Measurements from ENCODE around the gene WHRN.

WHRN gene

GRCh38 chr9:114499941-114500696 lies 5.2 kb downstream of the WHRN start:
- Histone ChIP-seq H3K9me2 (replicated peaks; ENCODE audit: insufficient read depth, low read length) (no peaks in the 10 kb centered on the region), H3K9me3 (ENCODE audit: insufficient read depth, low read length) (no peaks in the 10 kb centered on the region), H3K36me3 (ENCODE audit: low read length) (no peaks in the 10 kb centered on the region), H3K9ac (ENCODE audit: low read length) (no peak overlapping the region), H2AFZ (ENCODE audit: low read depth, low read length, severe bottlenecking) (no peak overlapping the region), H3K27me3 (ENCODE audit: low read length) (no peaks in the 10 kb centered on the region), H3K4me3 (ENCODE audit: insufficient read depth, low read length, poor library complexity, severe bottlenecking) (no peak overlapping the region), H3F3A (ENCODE audit: insufficient read depth) (no peaks in the 10 kb centered on the region), H3K27ac (ENCODE audit: low read depth, low read length) (no peak overlapping the region), H4K20me1 (ENCODE audit: low read depth, low read length) (no peaks in the 10 kb centered on the region), H3K79me2 (ENCODE audit: insufficient read depth, low read length) (no peaks in the 10 kb centered on the region), H3K4me2 (ENCODE audit: low read depth, low read length, poor library complexity, severe bottlenecking) (no peak overlapping the region)
- no peak for TF ChIP-seq EZH2phosphoT487 (conservative IDR thresholded peaks at IDR 0.05; ENCODE audit: low read length)
- TF ChIP-seq CTCF (IDR thresholded peaks at IDR 0.05; ENCODE audit: insufficient read depth, low read length, poor library complexity, severe bottlenecking), result no peak

DNA sequence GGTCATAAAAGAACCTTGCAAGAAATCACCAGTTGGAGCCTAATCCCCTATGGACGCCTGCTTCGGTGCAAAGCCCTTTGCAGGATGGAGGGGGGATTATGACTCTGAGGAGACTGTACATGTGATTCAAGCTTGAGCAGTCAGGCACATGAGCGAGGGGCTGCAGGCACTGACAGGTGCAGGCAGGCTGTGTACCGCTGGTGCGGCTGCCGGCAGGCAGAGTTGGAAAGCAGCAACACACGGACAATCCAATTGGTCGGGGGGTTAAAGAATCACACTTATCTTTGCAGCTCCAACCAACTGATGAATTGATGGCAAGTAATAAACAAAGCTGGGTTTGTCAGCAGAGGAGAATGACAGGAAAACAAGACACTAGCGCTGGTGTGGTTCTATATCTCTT lies 5.7 kb downstream of the WHRN start:
- H3K4me2 ChIP-seq (ENCODE audit: low read depth, low read length, poor library complexity, severe bottlenecking), result no peak overlapping the region
- no peaks in the 10 kb centered on the region for H3K9me3 ChIP-seq (ENCODE audit: insufficient read depth, low read length)
- no peaks in the 10 kb centered on the region for H4K20me1 ChIP-seq (ENCODE audit: low read depth, low read length)
- H3K9ac ChIP-seq (ENCODE audit: low read length), result no peak overlapping the region
- TF ChIP-seq EZH2phosphoT487 (conservative IDR thresholded peaks at IDR 0.05; ENCODE audit: low read length) (no peak), CTCF (IDR thresholded peaks at IDR 0.05; ENCODE audit: insufficient read depth, low read length, poor library complexity, severe bottlenecking) (no peak)
- H3K79me2 ChIP-seq (ENCODE audit: insufficient read depth, low read length), result no peaks in the 10 kb centered on the region
- H2AFZ ChIP-seq (ENCODE audit: low read depth, low read length, severe bottlenecking), result no peak overlapping the region
- H3K4me3 ChIP-seq (ENCODE audit: insufficient read depth, low read length, poor library complexity, severe bottlenecking), result no peak overlapping the region
- no peaks in the 10 kb centered on the region for H3K27me3 ChIP-seq (ENCODE audit: low read length)
- no peaks in the 10 kb centered on the region for H3K36me3 ChIP-seq (ENCODE audit: low read length)
- no peaks in the 10 kb centered on the region for H3K9me2 ChIP-seq (replicated peaks; ENCODE audit: insufficient read depth, low read length)
- no peak overlapping the region for H3K27ac ChIP-seq (ENCODE audit: low read depth, low read length)
- H3F3A ChIP-seq (ENCODE audit: insufficient read depth), result no peaks in the 10 kb centered on the region

- no peak for TF ChIP-seq CTCF (IDR thresholded peaks at IDR 0.05; ENCODE audit: insufficient read depth, low read length, poor library complexity, severe bottlenecking)
- Histone ChIP-seq H3K9me3 (ENCODE audit: insufficient read depth, low read length) (no peaks in the 10 kb centered on the region), H3K4me3 (ENCODE audit: insufficient read depth, low read length, poor library complexity, severe bottlenecking) (no peak overlapping the region), H3K79me2 (ENCODE audit: insufficient read depth, low read length) (no peaks in the 10 kb centered on the region), H3K9me2 (replicated peaks; ENCODE audit: insufficient read depth, low read length) (no peaks in the 10 kb centered on the region), H2AFZ (ENCODE audit: low read depth, low read length, severe bottlenecking) (no peak overlapping the region), H3K36me3 (ENCODE audit: low read length) (no peaks in the 10 kb centered on the region), H3F3A (ENCODE audit: insufficient read depth) (no peaks in the 10 kb centered on the region), H3K9ac (ENCODE audit: low read length) (no peak overlapping the region), H4K20me1 (ENCODE audit: low read depth, low read length) (no peaks in the 10 kb centered on the region), H3K4me2 (ENCODE audit: low read depth, low read length, poor library complexity, severe bottlenecking) (no peak overlapping the region), H3K27ac (ENCODE audit: low read depth, low read length) (no peak overlapping the region), H3K27me3 (ENCODE audit: low read length) (no peaks in the 10 kb centered on the region)
Observed at GRCh38 chr9:114497727-114498382, 7.4 kb downstream of the WHRN start.
